SHP77 treated with DMSO at 0.1 percent for 48 hours (cell line): ENCODE measurements around the gene SLC34A3.

Source experiments
- DNase-seq: peaks from one replicate; lab custom pipeline; 2025; lab: John Stamatoyannopoulos, UW

SLC34A3 gene

GRCh38 chr9:137230705-137231371 lies at the start of gene SLC34A3:
TSS of gene SLC34A3 (plus strand) at chr9:137230901. CDS start at chr9:137231703, 802 bp downstream.
- DNase-seq, result no peak

GRCh38 chr9:137181680-137182079 lies 49.0 kb upstream of the SLC34A3 start:
- no peak for DNase-seq

- no peak for DNase-seq
These were observed 47.9 kb upstream of the SLC34A3 start for GRCh38 chr9:137182836-137183235.

GRCh38 chr9:137183980-137184595 lies 46.6 kb upstream of the SLC34A3 start:
- DNase-seq, result no peak

GRCh38 chr9:137184881-137185660 lies 45.6 kb upstream of the SLC34A3 start:
- no peak for DNase-seq

- DNase-seq, result no peak
These were observed 44.8 kb upstream of the SLC34A3 start for GRCh38 chr9:137185921-137186320.

GRCh38 chr9:137186385-137186784 lies 44.3 kb upstream of the SLC34A3 start:
- DNase-seq, result no peak

- no peak for DNase-seq
These were observed 43.3 kb upstream of the SLC34A3 start for GRCh38 chr9:137187386-137187785.

GRCh38 chr9:137188086-137188489 lies 42.6 kb upstream of the SLC34A3 start:
- DNase-seq, result no peak

- peak; percentile 26 for DNase-seq
These were observed 42.0 kb upstream of the SLC34A3 start, which contains the start of the genes ANAPC2 and SSNA1 for GRCh38 chr9:137188490-137189296. TSS of gene ANAPC2 (minus strand) at chr9:137188560. CDS start at chr9:137188532, 28 bp downstream. TSS of gene SSNA1 (plus strand) at chr9:137188676. CDS start at chr9:137188727, 51 bp downstream.

GRCh38 chr9:137189297-137190295 lies 41.1 kb upstream of the SLC34A3 start:
- no peak for DNase-seq

GRCh38 chr9:137190315-137190856 lies 40.3 kb upstream of the SLC34A3 start:
- no peak for DNase-seq

GRCh38 chr9:137191245-137191644 lies 39.5 kb upstream of the SLC34A3 start:
- no peak for DNase-seq

- no peak for DNase-seq
These were observed 38.8 kb upstream of the SLC34A3 start for GRCh38 chr9:137191691-137192447.

GRCh38 chr9:137192448-137192780 lies 38.3 kb upstream of the SLC34A3 start:
- no peak for DNase-seq

GRCh38 chr9:137192859-137193258 lies 37.8 kb upstream of the SLC34A3 start:
- DNase-seq, result no peak

GRCh38 chr9:137193771-137194170 lies 36.9 kb upstream of the SLC34A3 start:
- DNase-seq, result no peak

GRCh38 chr9:137194388-137194787 lies 36.3 kb upstream of the SLC34A3 start:
- DNase-seq, result no peak

GRCh38 chr9:137194909-137195308 lies 35.8 kb upstream of the SLC34A3 start:
- no peak for DNase-seq
